Upper lobe of right lung (tissue), 1 donor: ENCODE results near the gene SHC1. TPM values are rescaled to one million over a fixed set of nuclear protein-coding genes. Genes with fewer than 3 reads are reported as not detected.

ENCODE experiments used
- ATAC-seq: fragments of 200-7000 bp; cut with Tn5 transposase; one replicate; pipeline ENCODE4 v1.9.1; 2020; ENCODE audit warnings: mild to moderate bottlenecking, moderate library complexity
- DNase-seq: peaks from one replicate; pipeline ENCODE4 v3.0.0-alpha.2; 2020
- H3K27ac ChIP-seq: fragments of 200-600 bp; one replicate; pipeline ENCODE4 v1.8.0; 2022
- H3K27me3 ChIP-seq: fragments of 200-600 bp; one replicate; pipeline ENCODE4 v1.8.0; 2022; ENCODE audit warnings: mild to moderate bottlenecking
- H3K36me3 ChIP-seq: fragments of 200-600 bp; one replicate; pipeline ENCODE4 v1.8.0; 2022
- H3K4me1 ChIP-seq: fragments of 200-600 bp; one replicate; pipeline ENCODE4 v1.8.0; 2022
- H3K4me3 ChIP-seq: fragments of 200-600 bp; one replicate; pipeline ENCODE4 v1.8.0; 2022; ENCODE audit warnings: mild to moderate bottlenecking
- H3K9me3 ChIP-seq: fragments of 200-600 bp; one replicate; pipeline ENCODE4 v1.8.0; 2022
- intact Hi-C: fragments of 100-400 bp; cut with DNase I; formaldehyde crosslinking; loops from one replicate; pipeline ENCODE4 v1.11.0; 2022
- total RNA-seq: library from RNA; stranded (reverse); fragmentation: NEBNext Ultra II Directional; extraction: Animal tissue kit (Norgen Biotek cat#: 25700); gene quantifications from one replicate; pipeline ENCODE4 v1.2.1, GENCODE V29; 2021
- TF ChIP-seq, protein P1 (sequence below): fragments of 200-600 bp; IDR thresholded peaks from one replicate; pipeline ENCODE4 v1.8.0; 2022; ENCODE audit warnings: antibody characterized with exemption
- donor health status: DM: no; HTN: yes; CAD: no; lungs with severe emphysema.

Gene SHC1
- total RNA-seq, 1 donor from 2014 or later, result 120 TPM

DNA sequence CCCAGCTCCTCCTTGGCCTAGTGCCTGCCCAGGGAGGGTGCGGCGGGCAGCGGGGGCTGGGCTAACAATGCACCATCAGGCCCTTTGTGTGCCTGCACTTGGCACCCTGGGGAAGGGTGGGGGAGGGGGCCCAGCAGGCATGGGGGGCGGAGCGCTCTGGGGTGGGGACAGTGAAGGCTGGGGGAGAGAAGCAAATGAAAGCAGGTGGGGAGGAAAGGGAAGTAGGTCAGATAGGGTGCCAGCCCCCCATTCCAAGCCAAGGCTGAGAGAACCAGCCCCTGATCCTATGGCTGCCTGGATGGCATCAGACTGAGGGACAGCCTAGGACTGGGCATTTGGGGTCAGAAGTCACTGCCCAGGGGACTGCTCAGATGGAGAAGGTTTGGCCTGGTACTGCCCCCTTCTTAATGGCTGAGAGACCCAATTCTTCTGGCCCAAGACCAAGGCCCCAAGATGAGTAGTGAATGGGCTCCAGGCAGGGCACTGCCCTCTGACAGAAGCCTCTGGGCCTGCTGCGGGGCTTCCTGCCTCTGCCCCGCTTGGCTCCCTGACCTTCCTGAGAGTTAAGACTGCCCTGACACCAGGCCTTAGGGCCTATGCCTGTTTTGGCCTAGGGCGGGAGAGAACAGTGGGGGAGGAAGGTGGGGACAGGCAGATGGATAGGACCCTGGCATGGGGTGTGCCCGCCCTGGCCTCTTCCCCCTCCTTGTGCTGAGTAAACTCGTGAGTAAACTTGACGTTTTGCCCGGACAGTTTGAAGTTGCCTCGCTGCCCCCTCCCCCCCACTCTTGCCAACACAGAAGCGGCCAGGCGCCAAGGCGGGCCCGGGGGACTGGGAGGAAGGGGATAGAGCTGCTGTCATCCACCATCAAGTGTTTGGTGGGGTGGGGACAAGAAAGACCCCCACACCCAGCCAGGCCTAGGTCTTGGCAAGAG is 34.8 kb upstream of the SHC1 start:
- Histone ChIP-seq H3K4me1 (peaks cover 58% of the 10 kb centered on the region), H3K9me3 (no peaks in the 10 kb centered on the region), H3K4me3 (peak overlapping the region; percentile 88), H3K27me3 (no peaks in the 10 kb centered on the region), H3K36me3 (no peaks in the 10 kb centered on the region), H3K27ac (peak overlapping the region; percentile 93)
- DNase-seq (peak; percentile 87), ATAC-seq (peak; percentile 4)
- intact Hi-C loops, result no loop called here
- TF ChIP-seq, protein P1, sequence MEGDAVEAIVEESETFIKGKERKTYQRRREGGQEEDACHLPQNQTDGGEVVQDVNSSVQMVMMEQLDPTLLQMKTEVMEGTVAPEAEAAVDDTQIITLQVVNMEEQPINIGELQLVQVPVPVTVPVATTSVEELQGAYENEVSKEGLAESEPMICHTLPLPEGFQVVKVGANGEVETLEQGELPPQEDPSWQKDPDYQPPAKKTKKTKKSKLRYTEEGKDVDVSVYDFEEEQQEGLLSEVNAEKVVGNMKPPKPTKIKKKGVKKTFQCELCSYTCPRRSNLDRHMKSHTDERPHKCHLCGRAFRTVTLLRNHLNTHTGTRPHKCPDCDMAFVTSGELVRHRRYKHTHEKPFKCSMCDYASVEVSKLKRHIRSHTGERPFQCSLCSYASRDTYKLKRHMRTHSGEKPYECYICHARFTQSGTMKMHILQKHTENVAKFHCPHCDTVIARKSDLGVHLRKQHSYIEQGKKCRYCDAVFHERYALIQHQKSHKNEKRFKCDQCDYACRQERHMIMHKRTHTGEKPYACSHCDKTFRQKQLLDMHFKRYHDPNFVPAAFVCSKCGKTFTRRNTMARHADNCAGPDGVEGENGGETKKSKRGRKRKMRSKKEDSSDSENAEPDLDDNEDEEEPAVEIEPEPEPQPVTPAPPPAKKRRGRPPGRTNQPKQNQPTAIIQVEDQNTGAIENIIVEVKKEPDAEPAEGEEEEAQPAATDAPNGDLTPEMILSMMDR, result no peak

DNA sequence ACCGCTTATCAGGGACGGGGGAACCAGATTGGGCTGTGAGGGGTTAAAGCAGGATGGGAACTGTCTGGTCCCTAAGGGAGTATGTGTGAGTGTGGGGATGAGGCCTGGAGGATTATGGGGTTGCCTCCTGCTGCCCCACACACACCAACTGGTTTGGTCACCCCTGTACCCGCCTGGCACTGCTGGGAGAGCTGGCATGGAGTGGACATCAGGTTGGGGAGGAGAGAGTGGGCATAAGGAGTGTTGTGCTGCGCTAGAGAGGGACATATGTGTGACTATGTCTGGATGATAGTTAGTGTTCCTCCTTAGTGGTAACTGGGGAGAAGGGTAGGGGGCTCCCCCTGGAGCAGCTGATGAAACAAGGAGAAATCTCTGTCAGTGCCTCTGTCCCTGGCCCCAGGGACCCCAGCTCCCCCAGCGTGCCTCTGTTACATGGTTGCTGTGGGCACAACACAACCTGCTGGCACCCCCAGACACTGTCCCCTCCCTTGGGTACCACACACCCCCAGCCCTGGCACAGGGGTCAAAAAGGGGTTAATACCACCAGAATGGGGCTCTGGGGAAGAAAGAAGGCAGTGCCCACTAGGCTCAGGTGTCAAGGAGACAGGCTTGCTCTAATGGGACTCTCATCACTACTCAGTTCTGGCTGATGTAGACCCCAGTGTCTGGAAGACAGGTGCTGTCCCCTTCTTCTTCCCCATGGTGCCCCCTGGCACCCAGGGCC is 34.0 kb upstream of the SHC1 start:
- intact Hi-C loops, result no loop called here
- Histone ChIP-seq H3K27me3 (no peaks in the 10 kb centered on the region), H3K9me3 (no peaks in the 10 kb centered on the region), H3K4me3 (peak overlapping the region; percentile 88), H3K27ac (peak overlapping the region; percentile 93), H3K4me1 (peaks cover 57% of the 10 kb centered on the region), H3K36me3 (no peaks in the 10 kb centered on the region)
- DNase-seq, result no peak
- TF ChIP-seq, protein P1, result no peak
- no peak for ATAC-seq

DNA sequence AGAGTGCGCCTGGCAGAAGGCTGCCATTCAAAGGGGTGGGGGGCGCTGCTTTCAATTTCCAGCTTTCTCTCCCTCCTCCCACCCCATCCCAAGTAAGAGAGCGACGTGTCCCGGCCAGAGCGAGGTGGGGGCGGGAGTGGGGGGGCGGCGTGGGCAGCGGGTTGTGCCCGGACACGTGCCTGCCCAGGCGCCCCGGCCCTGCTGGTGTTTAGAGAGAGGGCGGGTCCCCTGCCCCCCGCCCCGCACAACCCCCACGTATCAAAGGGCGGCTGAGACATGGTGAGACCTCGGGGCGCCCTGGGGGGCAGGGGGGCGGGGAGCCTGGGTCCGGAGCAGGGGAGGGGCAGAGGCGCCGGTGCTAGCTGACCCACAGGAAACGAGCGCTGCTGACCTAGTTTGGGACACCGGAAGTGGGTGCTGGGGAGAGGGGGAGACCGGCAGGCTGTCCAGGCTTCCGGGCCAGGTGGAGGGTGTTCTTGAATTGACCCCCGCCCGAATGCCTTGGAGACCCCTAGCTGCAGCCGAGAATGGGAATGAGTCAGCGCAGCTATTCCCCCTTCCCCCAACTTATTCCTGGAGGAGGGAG is 33.3 kb upstream of the SHC1 start:
- intact Hi-C loops, result no loop called here

DNA sequence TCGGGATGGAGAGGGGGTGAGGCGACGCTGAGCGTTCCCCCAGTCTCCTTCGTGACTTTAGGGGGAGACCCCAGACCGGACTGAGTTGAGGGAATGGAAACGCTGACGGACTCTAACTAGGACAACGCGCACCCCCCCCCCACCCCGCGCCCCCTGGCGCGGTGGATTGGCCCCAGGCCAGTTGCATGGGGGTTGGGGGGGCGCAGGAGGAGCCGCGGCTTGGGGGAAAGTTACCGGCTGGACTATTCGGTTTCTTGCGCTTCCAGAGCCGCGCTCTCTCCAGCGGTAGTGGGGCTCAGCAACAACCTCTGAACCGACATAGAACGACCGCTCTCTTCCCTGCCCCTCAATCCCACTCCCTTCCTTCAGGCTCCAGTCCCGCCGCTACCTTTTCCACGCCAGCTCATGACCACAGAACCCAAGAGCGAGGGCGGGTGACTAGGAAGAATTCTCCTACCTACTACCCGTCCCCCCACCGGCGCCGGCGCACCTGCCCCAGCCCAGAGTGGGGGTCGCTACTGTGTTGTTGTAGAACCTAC is 32.7 kb upstream of the SHC1 start:
- ATAC-seq, result no peak
- no peak for DNase-seq
- TF ChIP-seq, protein P1, result no peak
- intact Hi-C loops, result no loop called here
- Histone ChIP-seq H3K27ac (peak overlapping the region; percentile 93), H3K4me1 (peaks cover 61% of the 10 kb centered on the region), H3K9me3 (no peaks in the 10 kb centered on the region), H3K27me3 (no peaks in the 10 kb centered on the region), H3K4me3 (peak overlapping the region; percentile 88), H3K36me3 (no peaks in the 10 kb centered on the region)

More for the DNA sequence above, 33.3 kb upstream of the SHC1 start:
- peak; percentile 2 for ATAC-seq
- Histone ChIP-seq H3K4me3 (peak overlapping the region; percentile 88), H3K4me1 (peaks cover 64% of the 10 kb centered on the region), H3K36me3 (no peaks in the 10 kb centered on the region), H3K27ac (peak overlapping the region; percentile 93), H3K9me3 (no peaks in the 10 kb centered on the region), H3K27me3 (no peaks in the 10 kb centered on the region)
- peak; percentile 89 for DNase-seq
- TF ChIP-seq, protein P1, result no peak

DNA sequence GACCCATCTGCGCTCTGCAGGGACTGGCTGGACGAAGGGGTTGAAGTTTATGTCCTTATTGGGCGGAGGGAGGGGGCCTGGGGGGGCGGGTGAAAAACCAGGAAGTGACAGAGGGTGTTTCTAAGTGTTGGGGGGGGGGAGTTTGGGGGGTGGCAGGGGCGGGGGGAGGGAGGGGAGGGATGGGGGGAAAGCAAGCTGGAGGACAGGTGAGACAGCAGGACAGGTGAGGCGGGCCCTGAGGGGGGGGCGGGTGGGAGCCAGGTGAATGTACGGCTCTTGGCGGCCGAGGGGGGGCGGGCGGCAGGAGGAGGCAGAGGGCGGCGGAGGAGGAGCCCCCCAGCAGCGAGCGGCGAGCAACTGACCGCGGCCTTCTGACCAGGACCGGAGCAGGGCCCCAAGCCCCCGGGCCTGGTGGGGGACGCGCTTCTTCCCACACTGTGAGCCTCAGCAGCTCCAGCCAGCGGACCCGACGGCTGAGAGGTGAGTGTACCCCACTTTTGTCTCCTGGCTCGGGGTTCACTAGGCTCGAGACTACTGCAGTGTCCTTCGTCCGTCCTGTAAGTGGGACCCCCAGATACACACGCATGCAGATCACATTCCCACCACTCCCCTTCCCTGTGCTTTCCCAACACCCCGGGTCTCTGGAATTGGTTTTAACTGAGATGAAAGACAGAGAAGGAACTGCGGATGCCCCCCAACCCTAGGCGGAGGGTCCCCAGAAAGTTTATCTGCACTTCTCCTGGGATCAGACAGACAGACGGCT is 32.1 kb upstream of the SHC1 start, which contains the start of gene ZBTB7B:
Gene ZBTB7B (plus strand): TSS at position 339 of the 763 bp plus-strand sequence. CDS start 11,859 bp downstream, outside the sequence.
- Histone ChIP-seq H3K4me3 (peak within 1 kb of the TSS; percentile 88), H3K36me3 (no peaks in the 10 kb centered on the region), H3K9me3 (no peaks in the 10 kb centered on the region), H3K27me3 (no peaks in the 10 kb centered on the region), H3K4me1 (peaks cover 55% of the 10 kb centered on the region), H3K27ac (peak within 1 kb of the TSS; percentile 93)
- ATAC-seq, result peak; percentile 3
- intact Hi-C loops, result no loop called here
- DNase-seq, result peak; percentile 87
- TF ChIP-seq, protein P1, result no peak
